Cardiac muscle cell (in vitro differentiated cells and primary cell): ENCODE measurements around the gene CSTB. TPM values are rescaled to one million over a fixed set of nuclear protein-coding genes. Genes with fewer than 3 reads are reported as not detected.

ENCODE experiments used
- DNase-seq, 2 donors: peaks; one replicate each; pipeline versions ENCODE4 v3.0.0 to v3.0.0-alpha.2; 2010 to 2017; ENCODE audit warnings: low read depth in 1 of 2, low spot score in 1 of 2
- H3K27ac ChIP-seq: fragments of 200-600 bp; sonication (generic); 2 replicates; pipeline ENCODE4 v1.5.1; 2016
- H3K27me3 ChIP-seq: fragments of 200-600 bp; sonication (generic); 2 replicates; pipeline ENCODE4 v1.6.0; 2016; ENCODE audit warnings: control low read depth
- H3K36me3 ChIP-seq: fragments of 200-600 bp; sonication (generic); 2 replicates; pipeline ENCODE4 v1.5.1; 2016; ENCODE audit warnings: control low read depth
- H3K4me1 ChIP-seq: fragments of 200-600 bp; sonication (generic); 2 replicates; pipeline ENCODE4 v1.8.1; 2017; ENCODE audit warnings: low read depth, mild to moderate bottlenecking, mixed run types
- H3K4me3 ChIP-seq: fragments of 200-600 bp; sonication (generic); 2 replicates; pipeline ENCODE4 v1.5.1; 2016; ENCODE audit warnings: mild to moderate bottlenecking
- H3K9me3 ChIP-seq: fragments of 200-600 bp; sonication (generic); 2 replicates; pipeline ENCODE4 v1.5.1; 2017; ENCODE audit warnings: low read depth, mild to moderate bottlenecking, control low read depth
- CTCF ChIP-seq: IDR thresholded peaks from 2 replicates; pipeline ENCODE4 v1.5.1; 2012; ENCODE audit warnings: low read depth, mild to moderate bottlenecking, low read length
- polyA plus RNA-seq: library from polyadenylated mRNA; unstranded; fragments of >200 nt; fragmentation: Nextera tagmentation; extraction: Ambion mirVana; gene quantifications from 2 replicates; pipeline ENCODE4 v1.2.1, GENCODE V29; 2016
- total RNA-seq: library from RNA; depleted of rRNA; stranded (reverse); fragments of >200 nt; gene quantifications from 2 replicates; pipeline ENCODE4 v1.2.3, GENCODE V29; 2016

The CSTB gene
- total and polyA plus RNA-seq, 2 experiments from 2014 or later = 9.8 to 83.3 TPM

- no peak overlapping the region for H3K4me3 ChIP-seq
- no peaks in the 10 kb centered on the region for H3K9me3 ChIP-seq
- H3K4me1 ChIP-seq = no peaks in the 10 kb centered on the region
- H3K36me3 ChIP-seq = no peaks in the 10 kb centered on the region
- TF ChIP-seq CTCF = no peak
- H3K27ac ChIP-seq = no peak overlapping the region
- no peak for DNase-seq
- no peaks in the 10 kb centered on the region for H3K27me3 ChIP-seq
These were observed 39.1 kb upstream of the CSTB start for GRCh38 chr21:43815107-43815613.

DNA sequence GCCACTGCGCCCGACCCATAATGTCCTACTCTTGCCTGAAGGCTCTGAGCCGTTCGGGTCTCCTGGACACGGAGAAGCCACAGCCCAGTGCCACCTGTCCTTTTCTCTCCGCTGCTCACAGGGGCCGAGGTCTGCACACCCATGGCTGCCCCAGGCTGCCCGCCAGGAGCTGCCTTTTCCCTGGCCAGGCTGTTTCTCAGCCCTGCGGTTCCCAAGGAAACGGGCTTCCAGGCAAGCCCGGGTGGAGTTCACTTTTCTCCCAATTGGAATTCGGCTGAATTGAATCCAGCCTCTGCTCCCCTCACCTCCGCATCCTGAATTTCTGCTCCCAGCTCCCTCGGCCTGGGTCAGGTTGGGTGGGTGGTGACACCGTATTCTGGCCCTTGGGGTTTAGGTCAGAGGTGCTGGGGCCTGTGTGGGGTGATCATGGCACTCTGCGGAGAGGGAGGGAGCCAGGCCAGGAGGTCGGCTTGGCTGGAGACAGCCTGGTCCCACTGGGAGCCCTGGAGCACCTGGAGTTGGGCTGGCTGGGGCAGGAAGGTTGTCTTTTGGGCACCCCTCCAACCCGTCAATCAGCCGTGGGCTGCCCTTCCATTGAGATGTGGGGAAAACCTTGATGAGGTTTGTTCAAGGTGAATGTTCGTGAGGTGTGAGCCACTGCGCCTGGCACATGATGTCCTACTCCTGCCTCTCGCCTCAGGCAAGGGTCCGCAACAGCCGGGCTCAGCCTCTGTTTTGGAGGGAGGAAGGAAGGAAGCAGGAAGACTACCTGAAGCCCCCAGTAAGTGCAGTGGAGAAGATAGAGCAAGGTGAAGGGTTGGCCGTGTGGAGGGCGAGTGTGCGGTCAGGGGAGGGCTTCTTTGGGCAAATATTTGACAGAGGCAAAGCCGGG is 38.4 kb upstream of the CSTB start:
- no peak for TF ChIP-seq CTCF
- H3K9me3 ChIP-seq = no peaks in the 10 kb centered on the region
- DNase-seq = peak in 1 of 2 donors; percentile 13
- H3K4me3 ChIP-seq = no peak overlapping the region
- H3K36me3 ChIP-seq = no peaks in the 10 kb centered on the region
- no peaks in the 10 kb centered on the region for H3K27me3 ChIP-seq
- H3K4me1 ChIP-seq = no peaks in the 10 kb centered on the region
- no peak overlapping the region for H3K27ac ChIP-seq

- TF ChIP-seq CTCF = no peak
These were observed 37.5 kb upstream of the CSTB start for GRCh38 chr21:43813656-43813980.

DNA sequence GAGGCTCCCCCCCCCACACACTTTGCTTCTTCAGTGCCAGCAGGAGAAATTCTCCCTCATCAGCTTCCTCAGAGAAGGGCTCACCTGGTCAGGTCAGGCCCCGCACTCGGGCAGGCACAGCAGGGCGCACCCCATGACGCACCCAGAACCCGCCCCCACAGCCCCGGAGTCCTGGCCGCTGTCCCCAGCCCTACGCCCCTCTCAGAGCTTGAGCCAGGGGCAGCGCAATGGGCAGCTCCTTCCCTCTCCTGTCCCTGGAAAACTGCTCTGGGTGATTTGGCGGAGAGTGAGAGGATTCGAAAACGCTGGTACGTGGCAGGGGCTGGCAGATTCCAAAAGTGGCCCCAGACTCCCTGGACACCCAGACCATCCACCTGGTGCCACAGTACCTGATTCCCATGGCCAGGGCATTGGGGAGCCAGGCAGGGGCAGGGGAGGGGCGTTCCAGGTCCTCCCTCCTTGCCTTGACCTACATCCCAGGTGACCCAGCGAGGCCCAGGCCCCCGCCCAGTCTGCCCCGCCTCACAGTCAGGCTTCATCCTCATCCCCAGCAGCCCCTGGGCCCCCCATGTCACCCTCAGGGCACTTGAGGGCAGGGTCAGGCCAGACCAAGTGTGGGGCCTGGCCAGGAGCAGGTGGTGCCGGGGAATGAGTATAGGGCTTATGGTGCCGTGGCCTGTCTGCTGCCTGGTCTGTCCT is 37.0 kb upstream of the CSTB start:
- no peak overlapping the region for H3K27ac ChIP-seq
- no peaks in the 10 kb centered on the region for H3K9me3 ChIP-seq
- no peaks in the 10 kb centered on the region for H3K36me3 ChIP-seq
- H3K4me3 ChIP-seq = no peak overlapping the region
- DNase-seq = no peak
- H3K27me3 ChIP-seq = no peaks in the 10 kb centered on the region
- TF ChIP-seq CTCF = no peak
- no peaks in the 10 kb centered on the region for H3K4me1 ChIP-seq

More at GRCh38 chr21:43813656-43813980, 37.5 kb upstream of the CSTB start:
- Histone ChIP-seq H3K9me3 (no peaks in the 10 kb centered on the region), H3K27me3 (no peaks in the 10 kb centered on the region), H3K4me1 (no peaks in the 10 kb centered on the region), H3K4me3 (no peak overlapping the region), H3K36me3 (no peaks in the 10 kb centered on the region), H3K27ac (no peak overlapping the region)
- DNase-seq = no peak

GRCh38 chr21:43812139-43812821 is 36.2 kb upstream of the CSTB start:
- H3K4me3 ChIP-seq = no peak overlapping the region
- DNase-seq = no peak
- no peak overlapping the region for H3K27ac ChIP-seq
- no peaks in the 10 kb centered on the region for H3K36me3 ChIP-seq
- no peaks in the 10 kb centered on the region for H3K27me3 ChIP-seq
- TF ChIP-seq CTCF = no peak
- H3K9me3 ChIP-seq = no peaks in the 10 kb centered on the region
- H3K4me1 ChIP-seq = no peaks in the 10 kb centered on the region
